GM19455 (cell line): ENCODE results near the gene MOSPD3.
A peak's percentile ranks its signal among the peaks of the same experiment; 100 is the strongest.
"Not testable (repeated sequence)": the region's sequence is repeated elsewhere in the genome, so short reads cannot be mapped to it uniquely, and the experiment has no call there.

Source experiments
- ATAC-seq: cut with Tn5 transposase; IDR thresholded peaks from one replicate; pipeline ENCODE4 v1.9.1; 2021; ENCODE audit not compliant: unreplicated experiment

MOSPD3 gene

DNA sequence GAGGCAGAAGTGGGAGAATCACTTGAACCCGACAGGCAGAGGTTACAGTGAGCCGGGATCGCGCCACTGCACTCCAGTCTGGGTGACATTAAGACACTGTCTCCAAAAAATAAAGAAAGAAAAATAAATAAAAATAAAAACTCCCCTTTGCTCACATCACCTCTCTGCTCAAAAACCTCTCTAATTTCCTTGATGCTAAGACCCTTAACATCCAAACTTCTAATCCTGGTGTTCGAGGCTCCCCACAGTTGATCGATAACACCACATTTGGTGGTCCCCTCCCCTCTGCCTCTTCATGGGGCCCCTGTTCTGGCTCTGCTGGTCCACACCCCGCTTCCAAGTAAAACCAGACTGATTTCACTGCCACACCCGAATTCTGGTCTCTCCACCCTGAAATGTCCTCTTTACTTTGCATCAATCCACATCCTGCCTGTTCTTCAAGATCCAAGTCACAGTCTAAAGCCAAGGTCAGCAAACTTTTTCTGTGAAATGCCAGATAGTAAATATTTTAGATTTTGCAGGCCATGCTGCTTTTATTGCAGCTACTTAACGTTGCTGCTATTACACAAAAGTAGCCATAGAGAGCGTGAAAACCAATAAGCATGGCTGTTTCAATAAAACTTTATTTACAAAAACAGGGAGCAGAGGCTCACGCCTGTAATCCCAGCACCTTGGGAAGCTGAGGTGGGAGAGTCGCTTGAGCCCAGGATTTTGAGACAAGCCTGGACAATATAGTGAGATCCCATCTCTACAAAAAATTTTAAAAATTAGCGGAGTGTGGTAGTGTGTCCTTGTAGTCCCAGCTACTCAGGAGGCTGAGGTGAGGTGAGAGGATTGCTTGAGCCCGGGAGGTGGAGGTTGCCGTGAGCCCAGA lies 11.8 kb downstream of the MOSPD3 start:
- ATAC-seq = no peak

DNA sequence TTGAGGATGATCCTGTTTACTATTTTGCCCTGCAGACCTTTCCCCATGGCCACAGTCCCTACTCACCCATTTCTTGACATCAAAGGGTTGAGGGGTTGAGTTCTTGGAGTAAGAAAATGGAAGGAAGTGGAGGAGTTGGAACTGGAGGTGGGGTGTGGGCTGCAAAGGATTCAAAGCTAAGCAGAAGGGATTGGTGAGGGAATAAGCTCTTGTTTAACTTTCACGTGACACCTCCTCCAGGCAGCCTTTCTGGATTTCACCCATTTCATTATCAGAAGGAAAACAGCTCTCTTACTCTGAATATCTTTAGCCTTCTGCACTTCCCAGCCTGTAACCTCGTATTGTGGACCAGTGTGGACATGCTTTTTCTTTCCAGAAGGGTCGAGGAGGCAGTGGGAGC lies 13.7 kb downstream of the MOSPD3 start:
- no peak for ATAC-seq

GRCh38 chr7:100626530-100627237 lies 14.3 kb downstream of the MOSPD3 start:
- ATAC-seq = peak; percentile 91

DNA sequence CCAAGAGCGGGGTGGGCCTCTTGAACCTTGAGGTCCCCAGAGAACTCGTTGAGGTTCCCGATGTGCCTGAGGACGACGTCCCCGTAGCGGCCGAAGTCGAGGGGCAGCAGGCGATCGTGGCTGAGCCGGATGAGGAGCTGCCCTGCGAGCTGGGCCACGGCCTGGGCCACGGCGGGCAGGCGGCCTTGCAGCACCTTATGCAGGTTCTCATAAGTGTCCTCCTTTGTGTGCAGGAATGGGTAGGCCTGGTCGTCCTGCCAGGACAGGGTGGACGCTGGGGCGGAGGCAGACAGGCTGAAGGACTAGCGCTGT lies 14.9 kb downstream of the MOSPD3 start:
- no peak for ATAC-seq

- ATAC-seq = no peak
Measured at GRCh38 chr7:100629117-100629716, 16.9 kb downstream of the MOSPD3 start.

- no peak for ATAC-seq
Measured at GRCh38 chr7:100630066-100630465, 17.7 kb downstream of the MOSPD3 start.

DNA sequence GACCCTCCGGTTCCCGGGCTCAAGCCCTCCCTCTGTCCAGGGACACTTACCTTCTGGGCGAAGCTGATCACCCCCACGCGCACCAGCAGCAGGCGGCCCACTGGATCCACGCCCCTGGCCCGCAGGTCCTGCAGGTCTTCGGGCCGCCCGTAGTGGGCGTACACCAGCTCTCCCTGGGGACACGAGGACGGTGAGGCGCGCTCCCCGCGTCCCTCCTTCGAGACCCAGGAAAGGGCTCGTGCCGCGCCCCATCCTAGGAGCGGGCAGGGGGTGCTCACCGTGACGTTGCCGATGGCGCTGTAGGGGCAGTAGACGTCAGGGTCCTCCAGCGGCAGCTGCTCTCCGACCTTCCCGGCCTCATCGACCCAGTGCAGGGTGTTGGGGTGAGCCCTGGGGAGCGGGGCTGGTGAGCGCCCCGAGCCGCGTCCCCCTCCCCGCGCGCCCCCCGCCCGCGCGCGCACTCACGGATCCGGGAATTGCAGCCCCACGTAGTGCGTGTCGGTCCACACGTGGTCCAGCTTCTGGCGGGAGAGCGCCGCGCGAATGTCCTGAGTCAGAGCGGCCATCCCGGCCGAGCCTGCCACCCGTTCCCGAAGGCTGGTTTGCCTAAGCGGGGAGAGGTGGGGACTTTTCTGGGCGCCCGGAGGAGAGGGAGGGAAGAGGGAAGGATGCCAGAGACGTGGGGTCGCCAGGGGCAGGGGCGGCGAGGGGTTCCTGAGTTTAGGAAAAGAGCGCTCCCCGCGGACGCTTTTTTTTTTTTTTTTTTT lies 20.8 kb downstream of the MOSPD3 start:
- no peak for ATAC-seq

DNA sequence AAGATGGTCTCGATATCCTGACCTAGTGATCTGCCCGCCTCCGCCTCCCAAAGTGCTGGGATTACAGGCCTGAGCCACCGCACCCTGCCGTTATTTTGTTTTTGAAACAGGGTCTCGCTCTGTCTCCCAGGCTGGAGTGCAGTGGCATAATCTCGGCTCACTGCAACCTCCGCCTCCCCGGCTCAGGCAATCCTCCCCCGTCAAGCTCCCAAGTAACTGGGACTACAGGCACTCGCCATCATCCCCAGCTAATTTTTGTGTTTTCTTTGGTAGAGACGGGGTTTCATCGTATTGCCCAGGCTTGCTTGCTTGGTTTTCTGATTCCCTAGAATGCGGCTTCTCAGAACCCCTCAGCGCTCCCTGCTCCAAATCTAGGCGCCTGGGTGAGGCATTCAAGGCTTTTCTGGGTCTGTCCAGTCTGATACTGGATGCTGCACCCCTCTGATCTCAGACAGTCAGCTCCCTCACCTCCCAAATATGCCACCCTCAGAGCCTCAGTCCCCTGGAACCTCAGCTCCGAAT lies 27.7 kb downstream of the MOSPD3 start:
- no peak for ATAC-seq

- no peak for ATAC-seq
Measured at GRCh38 chr7:100640517-100641440, 28.4 kb downstream of the MOSPD3 start.

DNA sequence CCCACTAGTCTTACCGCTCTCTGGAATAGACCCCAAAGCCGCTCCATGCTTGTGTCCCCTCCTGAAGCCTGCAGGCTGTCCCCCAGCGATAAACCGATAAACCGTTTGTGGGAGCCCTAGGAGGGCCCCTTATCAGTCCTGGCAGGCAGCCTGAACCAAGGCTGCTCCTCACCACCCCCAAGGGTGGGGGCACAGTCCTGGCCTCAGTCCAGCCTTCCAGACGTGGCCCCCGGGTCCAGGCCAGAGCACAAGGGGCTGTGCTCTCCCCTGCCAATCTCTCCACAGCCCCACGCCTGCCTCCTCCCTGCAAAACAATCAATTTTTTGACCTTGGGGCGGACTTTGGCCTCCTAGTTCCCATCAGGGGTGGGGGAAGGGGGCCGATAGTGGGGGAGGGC lies 29.1 kb downstream of the MOSPD3 start, which contains the start of gene TFR2:
TFR2 (minus strand) TSS at position 90 of the 397 bp plus-strand sequence; CDS start at position 47, 43 bp downstream.
- ATAC-seq = no peak

- no peak for ATAC-seq
Measured at GRCh38 chr7:100641860-100642533, 29.7 kb downstream of the MOSPD3 start.

DNA sequence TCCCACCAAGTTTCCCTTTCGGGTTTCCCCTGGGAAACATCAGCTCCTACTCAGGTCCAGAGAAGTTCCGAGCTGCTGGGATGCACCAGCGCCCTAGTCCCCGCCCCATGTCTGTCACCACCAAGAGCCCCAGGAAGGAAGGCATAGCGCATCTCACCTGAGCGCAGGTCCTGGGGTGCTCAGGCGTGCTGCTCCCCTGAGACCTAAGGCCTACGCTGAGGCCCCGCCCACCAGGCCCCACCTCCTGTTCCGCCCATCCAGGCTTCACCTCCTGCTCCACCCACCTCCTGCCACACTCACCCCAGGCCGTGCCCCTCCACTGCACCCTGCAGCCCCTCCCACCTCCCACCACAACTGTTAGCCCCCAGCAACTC lies 30.2 kb downstream of the MOSPD3 start:
- no peak for ATAC-seq

- ATAC-seq = no peak
Measured at GRCh38 chr7:100649826-100650565, 37.7 kb downstream of the MOSPD3 start.

- no peak for ATAC-seq
Measured at GRCh38 chr7:100654908-100655831, 42.8 kb downstream of the MOSPD3 start.

DNA sequence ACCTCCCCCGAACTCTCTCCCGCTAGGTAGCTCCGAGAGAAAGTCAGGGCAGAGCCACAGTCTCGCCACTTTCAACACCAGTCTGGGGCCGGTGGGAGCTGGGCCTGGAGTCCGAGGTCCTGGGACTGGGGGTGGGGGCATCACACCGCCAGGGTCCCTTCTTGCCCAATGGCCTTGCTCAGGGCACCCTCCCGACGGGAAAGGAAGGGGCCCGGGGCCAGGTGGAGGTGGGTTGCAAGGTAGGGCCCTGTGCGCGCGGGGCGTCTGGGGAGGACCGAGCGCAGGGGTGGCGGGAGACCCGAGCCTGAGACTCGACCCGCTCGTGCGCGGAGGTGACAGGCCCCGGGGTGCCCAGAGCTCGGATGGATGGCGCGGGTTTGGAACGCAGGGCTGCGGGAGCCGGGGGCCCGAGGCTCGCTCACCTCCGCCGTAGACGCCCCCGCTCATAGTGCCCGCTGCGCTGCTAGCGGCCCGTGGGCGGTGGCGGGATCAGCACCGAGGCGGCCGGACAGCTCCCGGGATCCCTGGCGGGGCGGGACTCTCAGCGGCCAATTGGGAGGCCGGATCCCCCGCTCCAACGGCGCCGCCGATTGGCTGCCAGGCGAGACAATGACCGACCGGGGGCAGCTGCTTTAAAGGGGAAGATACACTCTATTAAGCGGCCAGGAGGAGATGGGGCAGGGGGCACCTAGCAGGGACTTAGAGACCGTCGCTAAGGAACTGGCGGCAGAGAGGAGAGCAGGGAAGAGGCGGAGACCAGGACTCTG lies 43.8 kb downstream of the MOSPD3 start, which contains the start of gene ACTL6B:
ACTL6B (minus strand) TSS at position 541 of the 767 bp plus-strand sequence; CDS start at position 447, 94 bp downstream.
- ATAC-seq = no peak

- not testable (repeated sequence) for ATAC-seq
Measured at GRCh38 chr7:100662194-100662776, 49.9 kb downstream of the MOSPD3 start.
